IPS-NIHi7 (cell line): Measurements from ENCODE around the gene CRYAA.
"Not testable (repeated sequence)": the region's sequence is repeated elsewhere in the genome, so short reads cannot be mapped to it uniquely, and the experiment has no call there.

ENCODE experiments used
- DNase-seq: peaks from one replicate; pipeline ENCODE4 v3.0.0; 2012; ENCODE audit warnings: mixed read lengths; ENCODE audit errors: extremely low spot score

Gene CRYAA

GRCh38 chr21:43168708-43169107 is at the start of gene CRYAA:
Gene CRYAA, plus strand, starts transcription at chr21:43169008. Its CDS starts 92 bp downstream, at chr21:43169100.
- not testable (repeated sequence) for DNase-seq

GRCh38 chr21:43130094-43130493 is 38.7 kb upstream of the CRYAA start:
- DNase-seq = not testable (repeated sequence)

GRCh38 chr21:43134520-43134919 is 34.3 kb upstream of the CRYAA start:
- DNase-seq = not testable (repeated sequence)

- DNase-seq = not testable (repeated sequence)
Observed at GRCh38 chr21:43138944-43139343, 29.9 kb upstream of the CRYAA start.

GRCh38 chr21:43141407-43141806 is 27.4 kb upstream of the CRYAA start:
- DNase-seq = not testable (repeated sequence)

- not testable (repeated sequence) for DNase-seq
Observed at GRCh38 chr21:43146637-43147036, 22.2 kb upstream of the CRYAA start.

GRCh38 chr21:43147999-43148398 is 20.8 kb upstream of the CRYAA start:
- DNase-seq = not testable (repeated sequence)

GRCh38 chr21:43149344-43149743 is 19.5 kb upstream of the CRYAA start:
- not testable (repeated sequence) for DNase-seq

GRCh38 chr21:43153601-43154000 is 15.2 kb upstream of the CRYAA start:
- not testable (repeated sequence) for DNase-seq

GRCh38 chr21:43159279-43160175 is 9.3 kb upstream of the CRYAA start:
- DNase-seq = not testable (repeated sequence)

- DNase-seq = not testable (repeated sequence)
Observed at GRCh38 chr21:43161826-43162707, 6.7 kb upstream of the CRYAA start.

GRCh38 chr21:43162708-43163205 is 6.1 kb upstream of the CRYAA start:
- DNase-seq = not testable (repeated sequence)

- DNase-seq = not testable (repeated sequence)
Observed at GRCh38 chr21:43164823-43165222, 4.0 kb upstream of the CRYAA start.

GRCh38 chr21:43165734-43166133 is 3.1 kb upstream of the CRYAA start:
- DNase-seq = not testable (repeated sequence)

- not testable (repeated sequence) for DNase-seq
Observed at GRCh38 chr21:43169230-43169886, 550 bp downstream of the CRYAA start.

- not testable (repeated sequence) for DNase-seq
Observed at GRCh38 chr21:43169891-43170290, 1.1 kb downstream of the CRYAA start.

- not testable (repeated sequence) for DNase-seq
Observed at GRCh38 chr21:43172812-43173211, 4.0 kb downstream of the CRYAA start.

- not testable (repeated sequence) for DNase-seq
Observed at GRCh38 chr21:43173438-43173837, 4.6 kb downstream of the CRYAA start.

GRCh38 chr21:43173930-43174329 is 5.1 kb downstream of the CRYAA start:
- DNase-seq = not testable (repeated sequence)

GRCh38 chr21:43174998-43175397 is 6.2 kb downstream of the CRYAA start:
- not testable (repeated sequence) for DNase-seq

- DNase-seq = not testable (repeated sequence)
Observed at GRCh38 chr21:43176621-43177020, 7.8 kb downstream of the CRYAA start.
